ENCODE data around the gene PLOD2.

Gene PLOD2

GRCh38 chr3:146102885-146103284 is 58.1 kb downstream of the PLOD2 start:
- no peak for FAIRE-seq
- no peak for DNase-seq (ENCODE audit: insufficient read length, low spot score)
- no peak for TF ChIP-seq CTCF (IDR thresholded peaks at IDR 0.05; ENCODE audit: insufficient read depth, missing control alignments)

DNA sequence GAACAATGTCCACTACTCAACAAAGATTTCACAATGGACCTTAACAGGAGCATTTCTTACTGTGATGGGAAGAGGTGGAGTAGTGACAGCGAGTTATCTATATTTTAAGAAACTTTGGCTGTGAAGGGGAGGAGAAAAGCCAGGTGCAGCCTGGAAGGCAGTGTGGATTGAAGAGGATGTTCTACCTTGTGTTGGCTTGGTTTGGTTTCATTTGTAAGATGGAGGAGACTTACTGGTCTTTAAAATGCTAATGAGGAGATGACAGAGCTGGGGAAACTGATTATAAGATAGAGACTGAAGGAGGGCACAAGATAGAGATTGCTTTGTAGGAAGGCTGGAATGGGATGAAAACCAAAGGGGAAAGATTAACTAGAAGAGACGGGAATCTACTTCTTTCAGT is 59.4 kb downstream of the PLOD2 start:
- TF ChIP-seq CTCF (IDR thresholded peaks at IDR 0.05; ENCODE audit: insufficient read depth, missing control alignments), result no peak
- FAIRE-seq, result no peak
- DNase-seq (ENCODE audit: insufficient read length, low spot score), result no peak

DNA sequence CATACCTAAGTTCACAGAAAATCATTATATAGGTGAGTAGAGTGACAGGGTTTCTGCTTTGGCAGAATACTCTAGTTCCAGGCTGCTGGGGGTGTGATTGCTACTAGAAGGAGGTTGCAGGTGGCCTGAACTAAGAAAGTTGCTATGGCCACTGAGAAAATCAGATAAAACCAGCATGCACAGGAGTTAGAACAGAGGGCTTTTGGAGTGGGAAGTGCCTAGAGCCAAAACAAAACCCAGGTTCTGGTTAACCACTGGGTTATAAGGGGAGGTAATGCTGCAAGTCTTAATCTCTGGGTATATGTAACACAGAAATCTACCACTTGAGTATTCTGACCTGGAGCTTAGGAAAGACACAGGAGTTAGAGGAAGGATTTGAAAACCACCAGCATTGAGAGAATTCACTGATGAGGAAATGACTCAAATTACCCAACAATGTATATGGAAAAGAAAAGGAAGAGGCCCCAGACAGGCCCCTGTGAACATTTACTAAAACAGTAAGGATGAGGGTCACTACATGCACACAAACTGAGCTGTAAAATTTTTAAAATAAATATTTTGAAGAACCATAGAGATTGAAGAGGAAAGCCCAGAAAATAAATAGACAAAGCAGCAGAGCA is 60.0 kb downstream of the PLOD2 start:
- DNase-seq (ENCODE audit: insufficient read length, low spot score) (no peak), FAIRE-seq (no peak)
- TF ChIP-seq CTCF (IDR thresholded peaks at IDR 0.05; ENCODE audit: insufficient read depth, missing control alignments), result no peak

- no peak for TF ChIP-seq CTCF (IDR thresholded peaks at IDR 0.05; ENCODE audit: insufficient read depth, missing control alignments)
- no peak for DNase-seq (ENCODE audit: insufficient read length, low spot score)
- FAIRE-seq, result no peak
Observed at GRCh38 chr3:146100180-146100579, 60.8 kb downstream of the PLOD2 start.

GRCh38 chr3:146099316-146099715 is 61.7 kb downstream of the PLOD2 start:
- no peak for DNase-seq (ENCODE audit: insufficient read length, low spot score)
- no peak for FAIRE-seq
- no peak for TF ChIP-seq CTCF (IDR thresholded peaks at IDR 0.05; ENCODE audit: insufficient read depth, missing control alignments)

DNA sequence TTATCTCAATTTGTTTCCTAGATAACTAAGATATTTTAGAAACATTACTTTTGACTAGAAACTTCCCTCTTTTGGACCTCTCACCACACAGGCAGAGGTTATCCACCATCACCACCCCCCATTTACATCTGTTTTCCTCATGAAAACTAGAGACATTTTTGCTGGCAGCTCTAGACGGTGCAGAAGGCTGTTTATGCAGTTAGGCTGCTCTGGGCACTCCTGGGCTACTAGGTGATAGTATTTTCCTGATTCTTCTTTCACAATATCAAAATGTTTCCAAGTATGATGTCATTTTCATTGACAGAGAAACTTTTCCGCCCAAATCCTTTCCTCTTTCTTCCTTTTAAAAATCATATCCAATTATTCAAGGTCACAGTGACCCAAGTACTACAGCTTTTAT is 67.1 kb downstream of the PLOD2 start:
- no peak for TF ChIP-seq CTCF (IDR thresholded peaks at IDR 0.05; ENCODE audit: insufficient read depth, missing control alignments)
- peak; percentile 46 for FAIRE-seq
- DNase-seq (ENCODE audit: insufficient read length, low spot score), result no peak

DNA sequence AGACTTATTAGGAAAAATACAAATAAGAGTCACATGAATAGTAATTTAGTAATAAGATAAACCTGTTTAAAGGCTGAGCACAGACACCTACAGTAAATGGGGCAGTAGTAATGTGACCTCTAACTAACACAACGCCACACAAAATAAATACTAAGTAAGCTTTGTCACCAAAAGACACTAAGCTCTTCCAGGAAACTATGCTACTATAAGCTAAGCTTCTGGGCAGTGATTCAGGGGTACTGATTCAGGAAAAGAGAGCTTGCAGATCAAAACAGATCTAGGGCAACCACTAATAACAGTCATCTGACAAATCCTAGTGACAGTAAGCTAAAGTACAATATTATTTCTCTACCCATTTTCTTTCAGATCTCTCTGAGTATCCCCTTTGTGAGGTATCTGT is 68.8 kb downstream of the PLOD2 start:
- DNase-seq (ENCODE audit: insufficient read length, low spot score), result no peak
- no peak for FAIRE-seq
- no peak for TF ChIP-seq CTCF (IDR thresholded peaks at IDR 0.05; ENCODE audit: insufficient read depth, missing control alignments)
